AG09309 (cell line): ENCODE measurements around the gene LIM2.

Experiments used
- DNase-seq: peaks from one replicate; pipeline ENCODE4 v3.0.0-alpha.2; 2010; ENCODE audit warnings: low read depth
- H3K4me3 ChIP-seq: 2 replicates; pipeline ENCODE4 v1.5.1; 2011; ENCODE audit warnings: mild to moderate bottlenecking, low read depth, low read length, moderate library complexity; ENCODE audit not compliant: control insufficient read depth
- CTCF ChIP-seq: IDR thresholded peaks from 2 replicates; pipeline ENCODE4 v1.5.1; 2011; ENCODE audit warnings: mild to moderate bottlenecking, low read depth, low read length, inconsistent platforms; ENCODE audit not compliant: insufficient read depth, control insufficient read depth; ENCODE audit errors: missing control alignments

Gene LIM2

GRCh38 chr19:51387924-51388389 lies at the start of gene LIM2:
Gene LIM2 (minus strand): TSS chr19:51387974. CDS start chr19:51387443, 531 bp downstream.
- H3K4me3 ChIP-seq: no peak within 1 kb of the TSS
- DNase-seq: no peak
- no peak for TF ChIP-seq CTCF

GRCh38 chr19:51434456-51434855 lies 46.7 kb upstream of the LIM2 start:
- no peak for TF ChIP-seq CTCF
- H3K4me3 ChIP-seq: no peak overlapping the region
- DNase-seq: no peak

- DNase-seq: no peak
- TF ChIP-seq CTCF: no peak
- no peak overlapping the region for H3K4me3 ChIP-seq
Measured at GRCh38 chr19:51433043-51433442, 45.3 kb upstream of the LIM2 start.

GRCh38 chr19:51431124-51431523 lies 43.4 kb upstream of the LIM2 start:
- TF ChIP-seq CTCF: no peak
- no peak for DNase-seq
- no peak overlapping the region for H3K4me3 ChIP-seq

GRCh38 chr19:51430221-51430620 lies 42.4 kb upstream of the LIM2 start:
- H3K4me3 ChIP-seq: no peak overlapping the region
- no peak for TF ChIP-seq CTCF
- DNase-seq: no peak

- TF ChIP-seq CTCF: no peak
- no peak overlapping the region for H3K4me3 ChIP-seq
- DNase-seq: no peak
Measured at GRCh38 chr19:51427201-51427600, 39.4 kb upstream of the LIM2 start.

GRCh38 chr19:51422053-51422448 lies 34.3 kb upstream of the LIM2 start:
- TF ChIP-seq CTCF: peak; percentile 99
- H3K4me3 ChIP-seq: no peak overlapping the region
- no peak for DNase-seq
